ENCODE results near the gene SLC7A6.

Gene SLC7A6

DNA sequence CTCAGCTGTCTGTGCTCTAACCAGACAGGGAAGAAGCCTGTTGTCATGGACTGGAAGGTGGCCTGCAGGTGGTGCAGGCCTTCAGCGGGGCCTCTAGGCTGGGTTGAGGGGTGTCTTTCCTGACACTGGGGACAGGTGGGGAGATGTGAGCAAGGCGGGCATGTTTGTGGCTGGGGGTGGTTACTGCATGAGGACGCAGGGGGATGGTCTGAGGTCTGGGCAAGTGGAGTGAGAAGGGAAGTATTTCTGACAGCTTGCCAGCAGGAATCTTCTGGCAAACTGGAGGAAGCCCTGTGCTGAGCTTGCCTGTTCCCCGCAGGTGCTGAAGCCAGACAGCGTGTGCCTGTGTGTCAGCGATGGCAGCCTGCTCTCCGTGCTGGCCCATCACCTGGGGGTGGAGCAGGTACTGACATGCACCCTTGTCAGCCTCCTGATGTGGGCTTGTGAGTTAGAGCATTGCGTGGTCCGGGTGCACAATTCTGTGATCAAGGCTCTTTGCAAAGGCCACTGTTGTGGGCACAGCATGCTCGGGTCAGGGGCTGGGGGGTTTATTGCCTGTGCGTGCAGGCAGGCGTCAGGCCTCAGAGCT, 82.7 kb downstream of the SLC7A6 start:
- DNase-seq (ENCODE audit: low spot score) = no peak

DNA sequence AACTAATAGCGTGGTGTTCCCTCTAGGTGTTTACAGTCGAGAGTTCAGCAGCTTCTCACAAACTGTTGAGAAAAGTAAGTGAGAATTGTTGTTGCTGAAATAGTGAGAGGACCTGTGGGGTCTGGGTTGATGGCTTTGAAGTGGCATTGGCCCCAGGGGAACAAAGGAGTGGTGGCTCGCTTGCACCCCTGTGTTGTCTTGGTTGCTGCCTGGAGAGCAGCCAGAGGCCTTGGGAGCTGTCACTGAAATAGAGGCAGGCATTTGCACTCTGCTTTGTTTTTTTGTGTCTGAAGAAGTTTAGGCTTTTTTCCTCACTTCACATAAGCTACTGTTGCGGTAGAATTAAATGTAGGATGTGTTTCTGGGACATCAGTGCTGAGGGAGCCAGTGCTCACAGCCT, 83.3 kb downstream of the SLC7A6 start:
- no peak for DNase-seq (ENCODE audit: low spot score)

DNA sequence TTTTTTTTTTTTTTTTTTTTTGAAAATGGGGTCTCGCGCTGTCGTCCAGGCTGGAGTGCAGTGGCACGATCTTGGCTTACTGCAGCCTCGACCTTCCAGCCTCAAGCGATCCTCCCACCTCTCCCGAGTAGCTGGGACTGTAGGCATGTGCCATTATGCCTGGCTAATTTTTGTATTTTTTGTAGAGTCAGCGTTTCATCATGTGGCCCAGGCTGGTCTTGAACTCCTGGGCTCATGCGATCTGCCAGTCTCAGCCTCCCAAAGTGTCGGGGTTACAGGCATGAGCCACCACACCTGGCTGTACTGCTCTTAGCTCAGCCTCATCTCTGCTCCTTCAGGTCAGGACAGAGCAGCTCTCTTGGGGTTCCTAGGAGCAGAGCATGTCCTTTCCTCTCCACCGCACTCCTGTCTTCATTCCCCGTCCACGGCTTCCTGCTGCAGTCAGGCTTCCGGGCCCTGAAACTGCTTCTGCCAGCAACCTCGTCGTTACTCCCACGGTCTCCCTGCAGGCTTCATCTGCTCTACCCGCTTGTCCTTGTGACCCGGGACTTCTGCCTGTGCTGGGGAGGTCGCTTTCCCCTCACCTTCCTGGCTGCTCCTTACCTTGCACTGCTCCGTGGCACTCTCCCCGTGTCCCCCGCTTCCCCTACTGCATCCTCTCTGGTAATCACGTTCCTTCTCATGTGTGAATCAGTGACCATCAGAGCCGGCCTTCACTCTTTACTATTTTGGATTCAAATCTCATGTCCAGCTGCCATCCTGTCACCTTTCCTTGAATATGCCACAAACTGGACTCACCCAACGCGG, 84.5 kb downstream of the SLC7A6 start:
- DNase-seq (ENCODE audit: low spot score) = no peak

DNA sequence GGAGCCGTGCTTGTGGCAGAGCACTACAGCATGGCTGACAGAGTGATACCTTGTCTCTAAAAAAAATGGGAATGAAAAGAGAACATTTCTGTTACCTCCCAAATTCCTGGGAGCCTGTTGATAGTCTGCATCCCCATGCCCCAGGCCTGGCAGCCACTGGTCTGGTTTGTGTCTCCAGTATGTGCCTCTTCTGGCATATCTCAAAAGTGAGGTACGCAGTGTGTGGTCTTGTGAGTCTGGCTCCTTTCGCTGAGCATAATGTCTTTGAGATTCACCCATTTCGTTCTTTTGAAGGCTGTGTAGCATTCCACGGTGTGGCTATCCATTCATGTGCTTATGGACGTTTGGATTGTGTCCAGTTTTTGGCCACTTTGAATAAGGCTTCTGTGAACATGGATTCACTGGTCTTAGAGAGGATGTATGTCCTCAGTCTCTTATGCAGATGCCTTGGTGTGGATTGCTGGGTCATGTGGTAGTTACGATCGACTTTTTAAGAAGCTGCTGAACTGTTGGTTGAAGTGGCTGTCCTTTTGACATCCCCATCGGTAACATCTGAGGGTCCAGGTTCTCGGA, 85.6 kb downstream of the SLC7A6 start:
- no peak for DNase-seq (ENCODE audit: low spot score)

DNA sequence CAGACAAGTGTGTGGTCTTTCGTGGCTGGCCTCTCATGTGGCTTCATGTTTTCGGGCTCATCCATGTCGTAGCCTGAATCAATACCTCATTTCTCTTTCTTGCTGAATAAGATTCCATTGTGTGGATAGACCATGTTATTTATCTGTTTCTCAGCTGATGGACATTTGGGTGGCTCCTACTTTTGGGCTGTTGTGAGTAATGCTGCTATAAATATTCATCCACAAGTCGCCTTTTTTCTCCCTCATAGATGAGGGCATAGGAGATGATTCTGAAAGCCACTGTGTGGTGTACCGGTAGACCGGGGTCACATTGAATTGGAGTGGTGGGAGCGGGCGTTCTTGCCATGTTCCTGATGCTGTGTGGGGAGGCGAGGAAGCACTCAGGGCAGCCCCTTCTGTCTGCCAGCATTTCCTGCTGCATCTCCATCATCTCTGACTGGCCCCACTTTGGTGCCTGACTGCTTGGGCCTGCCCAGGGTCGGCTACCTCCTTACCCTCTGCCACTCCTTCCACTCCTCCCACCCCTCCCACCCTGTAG, 86.6 kb downstream of the SLC7A6 start:
- no peak for DNase-seq (ENCODE audit: low spot score)
